CD14-positive monocyte (primary cell): ENCODE data around the gene PELI1. TPM values are rescaled to one million over a fixed set of nuclear protein-coding genes. Genes with fewer than 3 reads are reported as not detected.

Source experiments
- DNase-seq, 3 donors: peaks; one replicate each; pipeline ENCODE4 v3.0.0-alpha.2; 2011 to 2022
- H2AFZ ChIP-seq: 2 replicates; pipeline ENCODE4 v1.6.0; 2012; ENCODE audit warnings: mild to moderate bottlenecking, low read depth, low read length, inconsistent platforms; ENCODE audit not compliant: insufficient read depth, poor library complexity, severe bottlenecking
- H3K27ac ChIP-seq, 2 donors: 1 replicate in 1 of 2; 2 replicates in 1 of 2; pipeline ENCODE4 v1.5.1; 2012 to 2013; ENCODE audit warnings: low read length in 2 of 2, control low read depth in 1 of 2, inconsistent platforms in 1 of 2, low read depth in 1 of 2, mild to moderate bottlenecking in 1 of 2
- H3K27me3 ChIP-seq, 2 donors: one replicate each; pipeline versions ENCODE4 v1.6.0 to v1.6.1; 2011 to 2013; ENCODE audit warnings: low read length in 2 of 2; ENCODE audit not compliant: control insufficient read depth in 2 of 2, insufficient read depth in 2 of 2
- H3K36me3 ChIP-seq, 2 donors: replicated peaks in 1 of 2; 1 replicate in 1 of 2; 2 replicates in 1 of 2; pipeline versions ENCODE4 v1.5.1 to v1.6.1; 2012 to 2013; ENCODE audit warnings: low read length in 2 of 2, control low read depth in 1 of 2, inconsistent platforms in 1 of 2, mild to moderate bottlenecking in 1 of 2; ENCODE audit not compliant: insufficient read depth in 2 of 2, control insufficient read depth in 1 of 2
- H3K4me1 ChIP-seq, 2 donors: 1 replicate in 1 of 2; 2 replicates in 1 of 2; pipeline versions ENCODE4 v1.5.1 to v1.6.1; 2012 to 2013; ENCODE audit warnings: low read length in 2 of 2, control low read depth in 1 of 2, inconsistent platforms in 1 of 2, mild to moderate bottlenecking in 1 of 2, moderate library complexity in 1 of 2; ENCODE audit not compliant: insufficient read depth in 2 of 2, control insufficient read depth in 1 of 2
- H3K4me2 ChIP-seq: replicated peaks from 2 replicates; pipeline ENCODE3; 2012; ENCODE audit warnings: low read length, moderate library complexity, mild to moderate bottlenecking; ENCODE audit not compliant: poor library complexity, severe bottlenecking; ENCODE audit errors: extremely low read depth
- H3K4me3 ChIP-seq, 3 experiments: fragments of 200-600 bp in 1 of 3; sonication (generic) in 1 of 3; replicated peaks in 1 of 3; 1 replicate in 2 of 3; 2 replicates in 1 of 3; pipeline ENCODE4 v1.5.1; 2011 to 2013; ENCODE audit warnings: low read length in 3 of 3, mild to moderate bottlenecking in 3 of 3, control low read depth in 2 of 3, low read depth in 2 of 3, inconsistent platforms in 1 of 3, moderate library complexity in 1 of 3
- H3K79me2 ChIP-seq: 2 replicates; pipeline ENCODE4 v1.6.0; 2012; ENCODE audit warnings: mild to moderate bottlenecking, control low read depth, inconsistent platforms, low read length, moderate library complexity; ENCODE audit not compliant: insufficient read depth
- H3K9ac ChIP-seq: 2 replicates; pipeline ENCODE4 v1.6.0; 2017; ENCODE audit warnings: low read length, mild to moderate bottlenecking; ENCODE audit not compliant: insufficient read depth, poor library complexity, severe bottlenecking
- H3K9me3 ChIP-seq, 2 donors: replicated peaks in 1 of 2; 1 replicate in 1 of 2; 2 replicates in 1 of 2; pipeline versions ENCODE4 v1.5.1 to v1.6.1; 2012 to 2013; ENCODE audit warnings: low read length in 2 of 2, control low read depth in 1 of 2; ENCODE audit not compliant: control insufficient read depth in 1 of 2, insufficient read depth in 1 of 2
- H4K20me1 ChIP-seq: 2 replicates; pipeline ENCODE4 v1.6.0; 2012; ENCODE audit warnings: mild to moderate bottlenecking, low read length, control low read depth, moderate library complexity; ENCODE audit not compliant: insufficient read depth
- H3K27ac Mint-ChIP-seq, 7 donors: one replicate each; pipeline ENCODE4 v1.8.0; 2020; ENCODE audit warnings: mild to moderate bottlenecking in 7 of 7, mixed read lengths in 7 of 7, moderate library complexity in 6 of 7, inconsistent platforms in 2 of 7
- H3K27me3 Mint-ChIP-seq, 3 donors: one replicate each; pipeline ENCODE4 v1.8.0; 2021 to 2022; ENCODE audit warnings: low read depth in 3 of 3, mild to moderate bottlenecking in 3 of 3, mixed read lengths in 3 of 3, moderate library complexity in 3 of 3, inconsistent platforms in 1 of 3
- H3K36me3 Mint-ChIP-seq, 2 donors: one replicate each; pipeline ENCODE4 v1.8.0; 2020; ENCODE audit warnings: mixed read lengths in 2 of 2, inconsistent platforms in 1 of 2, mild to moderate bottlenecking in 1 of 2
- H3K4me1 Mint-ChIP-seq: one replicate; pipeline ENCODE4 v1.8.0; 2020; ENCODE audit warnings: mild to moderate bottlenecking, mixed read lengths
- H3K4me3 Mint-ChIP-seq, 2 donors: one replicate each; pipeline ENCODE4 v1.8.0; 2020; ENCODE audit warnings: mild to moderate bottlenecking in 2 of 2, mixed read lengths in 2 of 2, moderate library complexity in 1 of 2
- H3K9me3 Mint-ChIP-seq, 7 donors: one replicate each; pipeline ENCODE4 v1.8.0; 2020 to 2022; ENCODE audit warnings: mixed read lengths in 7 of 7, mild to moderate bottlenecking in 6 of 7, moderate library complexity in 6 of 7, inconsistent platforms in 2 of 7
- WGBS: methylation state at CpG from one replicate; pipeline ENCODE4 v1.1.5; 2013; ENCODE audit warnings: missing lambda C conversion rate; ENCODE audit not compliant: insufficient coverage; 5-methylcytosine and 5-hydroxymethylcytosine counted together
- intact Hi-C, 2 donors: fragments of 100-400 bp; cut with micrococcal nuclease; formaldehyde crosslinking; loops; one replicate each; pipeline versions ENCODE4 v1.15.0 to v1.15.1; 2023
- polyA plus RNA-seq, 3 donors: library from polyadenylated mRNA; depleted of rRNA in 1 of 3; unstranded in 2 of 3; stranded (reverse) in 1 of 3; fragments of 300-500 nt in 2 of 3; fragments of >200 nt in 1 of 3; fragmentation: Illumina TruSeq in 2 of 3; gene quantifications; 1 replicate in 2 of 3; 2 replicates in 1 of 3; pipeline ENCODE4 v1.2.3, GENCODE V29; 2012 to 2021
- TF ChIP-seq, protein P1 (sequence below): fragments of 200-600 bp; IDR thresholded peaks from one replicate; pipeline ENCODE4 v1.8.0; 2022; ENCODE audit warnings: antibody characterized with exemption, mild to moderate bottlenecking

Gene PELI1
- polyA plus RNA-seq, 3 donors, result 44.7 to 106 (median 53.6) TPM

DNA sequence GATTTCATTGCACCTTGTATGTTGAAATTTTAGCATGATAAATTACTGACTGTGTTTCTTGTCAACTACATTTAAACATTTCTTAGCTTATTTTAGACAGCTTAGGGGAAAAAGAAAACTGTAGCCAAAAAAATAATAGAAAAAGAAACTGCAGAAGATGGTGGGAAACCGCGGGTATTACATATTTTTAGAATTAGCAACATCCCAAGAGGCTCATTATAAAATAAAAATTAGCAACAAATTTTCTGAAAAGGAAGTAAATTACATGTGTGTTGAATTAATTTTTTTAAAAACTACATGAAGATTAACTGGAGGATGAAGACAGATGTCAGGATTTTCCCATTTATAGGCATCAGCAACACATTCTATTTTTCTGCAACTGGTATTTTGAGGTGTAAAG is 4.3 kb downstream of the PELI1 start:
- Histone ChIP-seq H3K9ac (no peak overlapping the region), H3K4me3 (peak overlapping the region in 1 of 3 experiments; percentile 88), H3K79me2 (peaks cover 92% of the 10 kb centered on the region), H3K4me2 (peak overlapping the region; percentile 77), H3K36me3 (peaks cover 5 to 18% of the 10 kb centered on the region in 2 donors), H2AFZ (no peak overlapping the region), H3K4me1 (peaks cover 30 to 68% of the 10 kb centered on the region in 2 donors), H3K9me3 (no peaks in the 10 kb centered on the region), H3K27me3 (no peaks in the 10 kb centered on the region), H3K27ac (no peak overlapping the region), H4K20me1 (peaks cover 86% of the 10 kb centered on the region)
- Mint-ChIP-seq H3K27ac (no peak overlapping the region), H3K4me3 (no peak overlapping the region), H3K27me3 (peaks cover 0 to 1% (median 0%) of the 10 kb centered on the region in 3 donors), H3K9me3 (no peaks in the 10 kb centered on the region), H3K36me3 (peaks cover 42 to 46% of the 10 kb centered on the region in 2 donors), H3K4me1 (peaks cover 62% of the 10 kb centered on the region)
- no CpG with 5 or more reads among the region's 2 CpGs for WGBS
- TF ChIP-seq, protein P1, sequence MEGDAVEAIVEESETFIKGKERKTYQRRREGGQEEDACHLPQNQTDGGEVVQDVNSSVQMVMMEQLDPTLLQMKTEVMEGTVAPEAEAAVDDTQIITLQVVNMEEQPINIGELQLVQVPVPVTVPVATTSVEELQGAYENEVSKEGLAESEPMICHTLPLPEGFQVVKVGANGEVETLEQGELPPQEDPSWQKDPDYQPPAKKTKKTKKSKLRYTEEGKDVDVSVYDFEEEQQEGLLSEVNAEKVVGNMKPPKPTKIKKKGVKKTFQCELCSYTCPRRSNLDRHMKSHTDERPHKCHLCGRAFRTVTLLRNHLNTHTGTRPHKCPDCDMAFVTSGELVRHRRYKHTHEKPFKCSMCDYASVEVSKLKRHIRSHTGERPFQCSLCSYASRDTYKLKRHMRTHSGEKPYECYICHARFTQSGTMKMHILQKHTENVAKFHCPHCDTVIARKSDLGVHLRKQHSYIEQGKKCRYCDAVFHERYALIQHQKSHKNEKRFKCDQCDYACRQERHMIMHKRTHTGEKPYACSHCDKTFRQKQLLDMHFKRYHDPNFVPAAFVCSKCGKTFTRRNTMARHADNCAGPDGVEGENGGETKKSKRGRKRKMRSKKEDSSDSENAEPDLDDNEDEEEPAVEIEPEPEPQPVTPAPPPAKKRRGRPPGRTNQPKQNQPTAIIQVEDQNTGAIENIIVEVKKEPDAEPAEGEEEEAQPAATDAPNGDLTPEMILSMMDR, result no peak
- DNase-seq, result no peak
- intact Hi-C loops, result loop anchor here (5.0 to 10.0 kb wide), 5 partner anchors 52 to 185 kb away; no protein-coding TSS in a partner anchor

DNA sequence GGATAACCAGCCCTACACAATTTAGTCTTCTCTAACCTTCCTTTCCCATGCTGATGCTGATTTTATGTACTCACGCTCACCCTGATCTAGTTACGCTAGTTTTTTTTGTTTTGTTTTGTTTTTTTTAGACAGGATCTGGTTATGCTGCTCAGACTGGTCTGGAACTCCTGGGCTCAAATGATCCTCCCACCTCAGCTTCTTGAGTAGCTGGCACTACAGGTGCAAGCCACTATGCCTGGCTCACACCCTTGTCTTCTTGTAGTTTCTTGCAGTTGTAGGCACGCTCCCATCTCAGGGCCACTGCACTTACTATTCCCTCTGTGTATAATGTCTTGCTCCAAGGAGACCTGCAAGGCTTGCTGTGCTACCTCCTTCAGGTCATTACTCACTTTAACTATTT is 6.2 kb downstream of the PELI1 start:
- Histone ChIP-seq H4K20me1 (peaks cover 100% of the 10 kb centered on the region), H3K4me2 (peak overlapping the region; percentile 55), H2AFZ (no peak overlapping the region), H3K79me2 (peaks cover 100% of the 10 kb centered on the region), H3K27ac (peak overlapping the region; percentile 58 to 74), H3K4me3 (peak overlapping the region in 1 of 3 experiments; percentile 19), H3K36me3 (peaks cover 5 to 24% of the 10 kb centered on the region in 2 donors), H3K4me1 (peaks cover 26 to 62% of the 10 kb centered on the region in 2 donors), H3K27me3 (no peaks in the 10 kb centered on the region), H3K9ac (no peak overlapping the region), H3K9me3 (no peaks in the 10 kb centered on the region)
- no peaks in the 10 kb centered on the region for H3K27me3 Mint-ChIP-seq
- peak overlapping the region; percentile 79 to 90 (median 87) for H3K27ac Mint-ChIP-seq
- peaks cover 50 to 51% of the 10 kb centered on the region in 2 donors for H3K36me3 Mint-ChIP-seq
- TF ChIP-seq, protein P1, result no peak
- no peaks in the 10 kb centered on the region for H3K9me3 Mint-ChIP-seq
- no peak for DNase-seq
- H3K4me1 Mint-ChIP-seq, result peaks cover 62% of the 10 kb centered on the region
- 100% methylated on average over 1 of the region's 3 CpGs for WGBS
- intact Hi-C loops, result loop anchor here (10.0 kb wide), 2 partner anchors 137 to 187 kb away; no protein-coding TSS in a partner anchor
- H3K4me3 Mint-ChIP-seq, result peak overlapping the region in 1 of 2 donors; percentile 46
